Measurements from ENCODE around the gene KRT80. TPM values are rescaled to one million over a fixed set of nuclear protein-coding genes. Genes with fewer than 3 reads are reported as not detected.

The KRT80 gene
- total RNA-seq, 1 experiment from 2014 or later, result not detected

DNA sequence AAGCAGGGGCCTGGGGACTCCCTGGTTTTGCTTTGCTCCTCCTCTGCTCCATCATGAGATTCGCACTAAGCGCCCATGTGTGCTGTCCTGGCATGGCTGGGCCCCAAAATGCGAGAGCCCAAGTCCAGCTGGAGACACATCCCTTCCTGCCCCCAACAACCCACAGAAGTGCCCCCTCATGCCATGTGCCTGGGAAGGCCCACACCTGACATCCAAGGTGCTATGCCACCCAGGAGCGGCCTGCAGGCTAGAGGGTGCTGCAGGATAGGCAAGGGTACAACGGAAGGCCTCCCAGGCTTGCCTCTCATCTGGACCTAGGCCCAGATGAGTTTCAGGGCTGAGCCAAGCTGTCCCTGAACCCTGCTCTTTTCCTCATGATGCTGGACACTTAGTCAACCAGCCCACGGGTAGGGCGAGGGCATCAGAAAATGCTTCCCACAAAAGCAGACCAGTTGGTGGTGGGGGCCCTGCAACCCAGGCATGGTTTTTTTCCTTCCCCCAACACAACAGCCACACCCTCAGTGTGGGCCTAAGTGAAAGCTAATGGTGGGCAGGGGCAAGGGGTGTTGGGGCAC lies 13.2 kb upstream of the KRT80 start:
- H3K9me2 ChIP-seq (replicated peaks; ENCODE audit: insufficient read depth, low read length), result no peaks in the 10 kb centered on the region
- no peaks in the 10 kb centered on the region for H4K20me1 ChIP-seq (ENCODE audit: insufficient read depth, low read depth, low read length)
- H2AFZ ChIP-seq (ENCODE audit: low read length), result no peak overlapping the region
- no peaks in the 10 kb centered on the region for H3K4me1 ChIP-seq (ENCODE audit: low read length)
- no peak overlapping the region for H3K4me2 ChIP-seq (ENCODE audit: low read depth, low read length, poor library complexity, severe bottlenecking)
- no peak overlapping the region for H3K9ac ChIP-seq (ENCODE audit: low read length)
- no peaks in the 10 kb centered on the region for H3K9me3 ChIP-seq (ENCODE audit: low read length)
- no peak overlapping the region for H3K27ac ChIP-seq (ENCODE audit: low read length)
- no peak overlapping the region for H3K4me3 ChIP-seq (ENCODE audit: low read length)
- no peaks in the 10 kb centered on the region for H3K79me2 ChIP-seq (ENCODE audit: low read length)
- H3K27me3 ChIP-seq (ENCODE audit: low read length), result no peaks in the 10 kb centered on the region
- no peaks in the 10 kb centered on the region for H3K36me3 ChIP-seq (ENCODE audit: insufficient read depth, low read length)
- no peak for DNase-seq

DNA sequence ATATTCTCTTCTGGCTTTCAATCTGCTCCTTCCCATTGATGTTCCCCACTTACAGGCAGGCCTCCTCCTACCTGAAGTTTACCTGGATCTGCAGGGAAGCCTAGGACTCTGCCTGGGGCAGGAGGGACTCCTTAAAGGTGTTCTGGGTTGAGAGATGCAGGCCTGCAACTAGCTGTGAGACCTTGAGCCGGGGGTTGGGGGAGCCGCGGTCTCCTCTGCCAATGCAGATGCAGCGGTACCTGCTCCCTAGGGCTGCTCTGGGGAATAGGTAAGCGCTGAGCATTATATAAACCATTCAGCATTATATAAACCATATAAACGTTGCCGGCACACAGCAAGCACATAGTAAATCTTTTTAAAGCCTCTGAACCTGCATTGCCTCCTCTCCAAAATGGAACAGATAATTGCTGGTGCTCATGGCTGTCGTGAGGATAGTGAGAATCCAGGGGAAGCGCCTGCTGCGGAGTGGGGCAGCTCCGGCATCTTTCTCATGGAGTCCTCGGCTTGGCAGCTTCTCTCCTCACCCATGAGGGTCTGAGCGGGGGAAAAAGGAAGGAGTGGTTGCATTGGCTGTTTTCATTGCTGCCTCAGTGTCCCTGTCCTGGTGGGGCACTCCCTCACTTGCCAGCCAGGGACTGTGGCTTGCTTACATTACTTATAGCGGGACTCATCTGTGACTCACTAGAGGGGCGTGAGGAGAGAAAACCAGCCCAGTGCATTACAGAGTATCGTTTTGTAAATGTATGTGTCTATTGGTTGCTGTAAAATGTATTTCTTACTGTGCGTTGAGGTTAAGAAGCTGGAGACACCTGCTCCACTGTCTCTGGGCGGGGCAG lies 12.5 kb upstream of the KRT80 start:
- H3K9ac ChIP-seq (ENCODE audit: low read length), result no peak overlapping the region
- H3K79me2 ChIP-seq (ENCODE audit: low read length), result no peaks in the 10 kb centered on the region
- no peak for DNase-seq
- no peaks in the 10 kb centered on the region for H3K36me3 ChIP-seq (ENCODE audit: insufficient read depth, low read length)
- no peak overlapping the region for H2AFZ ChIP-seq (ENCODE audit: low read length)
- no peaks in the 10 kb centered on the region for H4K20me1 ChIP-seq (ENCODE audit: insufficient read depth, low read depth, low read length)
- H3K9me2 ChIP-seq (replicated peaks; ENCODE audit: insufficient read depth, low read length), result no peaks in the 10 kb centered on the region
- H3K4me2 ChIP-seq (ENCODE audit: low read depth, low read length, poor library complexity, severe bottlenecking), result no peak overlapping the region
- no peaks in the 10 kb centered on the region for H3K4me1 ChIP-seq (ENCODE audit: low read length)
- H3K27ac ChIP-seq (ENCODE audit: low read length), result no peak overlapping the region
- no peaks in the 10 kb centered on the region for H3K9me3 ChIP-seq (ENCODE audit: low read length)
- no peaks in the 10 kb centered on the region for H3K27me3 ChIP-seq (ENCODE audit: low read length)
- H3K4me3 ChIP-seq (ENCODE audit: low read length), result no peak overlapping the region

DNA sequence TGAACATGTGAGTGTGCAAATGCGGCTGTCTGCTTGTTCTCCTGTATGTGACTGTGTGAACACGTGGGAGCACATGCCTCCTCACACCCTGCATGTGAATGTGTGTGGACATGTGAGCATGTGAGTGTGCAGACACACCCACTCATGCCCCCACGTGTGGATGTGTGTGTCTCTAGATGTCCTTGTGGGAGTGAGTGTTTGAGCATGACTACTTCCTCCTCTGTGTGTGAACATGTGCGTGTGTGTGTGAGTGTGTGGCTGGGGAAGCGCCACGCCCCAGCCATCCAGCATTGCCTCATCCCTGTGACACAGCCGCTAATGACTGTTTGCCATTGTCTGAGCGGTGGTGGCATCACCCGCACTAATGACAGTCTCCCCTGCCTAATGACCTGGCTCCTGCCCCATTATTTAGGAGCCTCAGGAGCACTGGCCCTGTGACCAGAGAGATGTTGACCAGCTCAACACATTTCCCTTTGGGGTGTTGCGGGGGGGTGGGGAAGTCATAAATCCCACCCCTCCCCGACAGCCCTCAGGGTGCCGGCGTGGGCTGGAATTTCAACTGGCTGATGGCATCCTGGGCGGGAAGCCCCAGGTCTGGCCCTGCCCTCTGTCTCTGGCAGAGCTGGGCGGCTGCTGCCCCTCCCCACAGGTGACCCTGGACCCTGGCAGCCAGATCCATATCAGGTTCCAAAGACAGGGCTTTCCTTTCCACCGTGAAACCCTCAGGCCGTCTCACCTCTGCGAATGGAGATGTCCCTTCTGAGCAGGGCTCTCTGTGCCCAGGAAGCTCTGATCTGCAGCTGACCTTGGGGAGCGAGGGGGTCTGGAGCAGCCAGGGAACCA lies 11.5 kb upstream of the KRT80 start:
- Histone ChIP-seq H3K36me3 (ENCODE audit: insufficient read depth, low read length) (no peaks in the 10 kb centered on the region), H4K20me1 (ENCODE audit: insufficient read depth, low read depth, low read length) (no peaks in the 10 kb centered on the region), H3K4me1 (ENCODE audit: low read length) (no peaks in the 10 kb centered on the region), H3K27me3 (ENCODE audit: low read length) (no peaks in the 10 kb centered on the region), H3K9ac (ENCODE audit: low read length) (no peak overlapping the region), H3K4me2 (ENCODE audit: low read depth, low read length, poor library complexity, severe bottlenecking) (no peak overlapping the region), H2AFZ (ENCODE audit: low read length) (no peak overlapping the region), H3K27ac (ENCODE audit: low read length) (no peak overlapping the region), H3K9me2 (replicated peaks; ENCODE audit: insufficient read depth, low read length) (no peaks in the 10 kb centered on the region), H3K4me3 (ENCODE audit: low read length) (no peak overlapping the region), H3K79me2 (ENCODE audit: low read length) (no peaks in the 10 kb centered on the region), H3K9me3 (ENCODE audit: low read length) (no peaks in the 10 kb centered on the region)
- no peak for DNase-seq

DNA sequence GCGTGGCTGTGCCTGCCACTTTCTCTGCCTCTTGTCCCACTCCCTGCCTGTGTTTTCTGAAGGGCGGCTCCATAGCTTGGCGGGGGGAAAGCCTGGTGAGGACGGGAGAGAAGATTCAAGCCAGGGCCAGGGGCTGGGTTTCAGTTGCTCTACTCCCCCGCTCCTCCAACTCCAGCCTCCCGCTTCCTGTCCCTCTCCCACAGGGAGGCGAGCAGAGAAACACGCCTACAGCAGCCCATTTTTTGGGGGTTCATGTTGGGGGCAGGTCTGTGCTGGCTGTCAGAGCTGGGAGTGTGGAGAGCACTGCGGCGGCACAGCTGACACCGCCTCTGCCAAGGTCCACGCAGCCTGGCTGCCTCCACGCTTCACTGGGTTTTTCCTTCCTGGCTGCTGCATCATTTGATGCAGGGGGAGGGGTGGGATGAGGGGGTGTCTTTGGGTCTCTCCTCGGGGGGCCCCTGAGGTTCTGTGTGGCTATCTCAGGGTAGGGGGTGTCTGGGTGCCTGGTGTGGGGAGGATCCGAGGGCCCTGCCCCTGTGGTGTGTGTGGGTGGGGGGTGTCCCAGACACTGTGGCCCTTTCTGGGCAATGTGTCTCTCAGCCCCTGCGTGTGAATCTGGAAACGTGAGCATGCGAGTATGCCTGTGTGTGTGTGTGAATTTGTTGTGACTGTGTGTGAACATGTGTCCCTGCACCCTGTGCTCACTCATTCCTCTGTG lies 10.7 kb upstream of the KRT80 start:
- H3K4me1 ChIP-seq (ENCODE audit: low read length), result no peaks in the 10 kb centered on the region
- no peaks in the 10 kb centered on the region for H3K27me3 ChIP-seq (ENCODE audit: low read length)
- H3K9me3 ChIP-seq (ENCODE audit: low read length), result no peaks in the 10 kb centered on the region
- H2AFZ ChIP-seq (ENCODE audit: low read length), result no peak overlapping the region
- no peak overlapping the region for H3K27ac ChIP-seq (ENCODE audit: low read length)
- H3K9me2 ChIP-seq (replicated peaks; ENCODE audit: insufficient read depth, low read length), result no peaks in the 10 kb centered on the region
- no peaks in the 10 kb centered on the region for H4K20me1 ChIP-seq (ENCODE audit: insufficient read depth, low read depth, low read length)
- no peak overlapping the region for H3K9ac ChIP-seq (ENCODE audit: low read length)
- no peaks in the 10 kb centered on the region for H3K36me3 ChIP-seq (ENCODE audit: insufficient read depth, low read length)
- DNase-seq, result no peak
- no peak overlapping the region for H3K4me3 ChIP-seq (ENCODE audit: low read length)
- H3K4me2 ChIP-seq (ENCODE audit: low read depth, low read length, poor library complexity, severe bottlenecking), result no peak overlapping the region
- no peaks in the 10 kb centered on the region for H3K79me2 ChIP-seq (ENCODE audit: low read length)

DNA sequence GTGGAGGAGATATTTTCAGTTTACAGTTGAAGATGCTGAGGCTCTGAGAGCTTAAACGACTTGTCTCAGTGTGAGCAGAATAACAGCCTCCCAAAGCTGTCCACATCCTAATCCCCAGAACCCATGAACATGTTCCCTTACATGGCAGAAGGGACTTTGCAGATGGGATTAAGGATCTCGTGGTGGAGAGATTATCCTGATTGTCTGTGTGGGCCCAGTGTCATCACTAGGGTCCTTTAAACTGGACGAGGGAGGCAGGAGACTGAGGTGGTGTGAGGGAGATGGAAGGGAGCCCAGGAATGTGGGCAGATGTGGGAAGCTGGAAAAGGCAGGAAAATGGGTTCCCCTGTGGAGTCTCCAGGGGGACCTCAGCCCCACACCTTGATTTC lies 9.6 kb upstream of the KRT80 start:
- Histone ChIP-seq H3K36me3 (ENCODE audit: insufficient read depth, low read length) (no peaks in the 10 kb centered on the region), H2AFZ (ENCODE audit: low read length) (no peak overlapping the region), H3K4me2 (ENCODE audit: low read depth, low read length, poor library complexity, severe bottlenecking) (no peak overlapping the region), H3K27me3 (ENCODE audit: low read length) (no peaks in the 10 kb centered on the region), H3K27ac (ENCODE audit: low read length) (no peak overlapping the region), H4K20me1 (ENCODE audit: insufficient read depth, low read depth, low read length) (no peaks in the 10 kb centered on the region), H3K9ac (ENCODE audit: low read length) (no peak overlapping the region), H3K9me3 (ENCODE audit: low read length) (no peaks in the 10 kb centered on the region), H3K79me2 (ENCODE audit: low read length) (no peaks in the 10 kb centered on the region), H3K9me2 (replicated peaks; ENCODE audit: insufficient read depth, low read length) (no peaks in the 10 kb centered on the region), H3K4me1 (ENCODE audit: low read length) (no peaks in the 10 kb centered on the region), H3K4me3 (ENCODE audit: low read length) (no peak overlapping the region)
- DNase-seq, result no peak

DNA sequence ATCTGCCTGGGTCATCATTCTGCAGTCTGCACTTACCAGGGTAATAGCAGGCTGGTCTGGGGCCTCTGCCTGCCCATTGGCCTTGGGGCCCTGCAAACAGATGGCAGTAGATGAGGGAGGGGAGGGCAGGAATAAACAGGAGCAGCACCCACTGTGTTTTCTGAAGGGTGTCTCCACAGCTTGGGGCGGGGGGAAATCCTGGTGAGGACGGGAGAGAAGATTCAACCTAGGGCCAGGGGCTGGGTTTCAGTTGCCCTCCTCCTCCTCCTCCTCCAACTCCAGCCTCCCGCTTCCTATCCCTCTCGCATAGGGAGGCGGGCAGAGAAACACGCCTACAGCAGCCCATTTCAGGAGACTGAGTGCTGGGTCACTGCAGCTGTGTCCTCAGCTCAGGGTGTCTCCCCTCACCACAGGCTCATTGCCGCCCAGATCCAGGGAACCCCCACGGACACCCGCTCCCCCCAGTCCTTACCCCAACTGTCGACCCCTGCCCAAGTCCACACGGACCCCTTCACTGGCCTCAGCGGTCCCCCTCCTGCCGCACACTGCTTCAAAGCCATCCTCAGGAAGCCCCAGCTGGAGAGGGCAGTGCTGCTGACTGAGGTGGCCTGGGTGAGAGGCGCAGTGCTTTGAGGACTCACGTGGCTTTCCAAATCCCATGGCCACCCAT lies 9.1 kb upstream of the KRT80 start:
- Histone ChIP-seq H3K27me3 (ENCODE audit: low read length) (no peaks in the 10 kb centered on the region), H3K9me2 (replicated peaks; ENCODE audit: insufficient read depth, low read length) (no peaks in the 10 kb centered on the region), H3K4me1 (ENCODE audit: low read length) (no peaks in the 10 kb centered on the region), H3K79me2 (ENCODE audit: low read length) (no peaks in the 10 kb centered on the region), H2AFZ (ENCODE audit: low read length) (no peak overlapping the region), H3K36me3 (ENCODE audit: insufficient read depth, low read length) (no peaks in the 10 kb centered on the region), H3K4me3 (ENCODE audit: low read length) (no peak overlapping the region), H3K9me3 (ENCODE audit: low read length) (no peaks in the 10 kb centered on the region), H3K4me2 (ENCODE audit: low read depth, low read length, poor library complexity, severe bottlenecking) (no peak overlapping the region), H3K27ac (ENCODE audit: low read length) (no peak overlapping the region), H3K9ac (ENCODE audit: low read length) (no peak overlapping the region), H4K20me1 (ENCODE audit: insufficient read depth, low read depth, low read length) (no peaks in the 10 kb centered on the region)
- no peak for DNase-seq

DNA sequence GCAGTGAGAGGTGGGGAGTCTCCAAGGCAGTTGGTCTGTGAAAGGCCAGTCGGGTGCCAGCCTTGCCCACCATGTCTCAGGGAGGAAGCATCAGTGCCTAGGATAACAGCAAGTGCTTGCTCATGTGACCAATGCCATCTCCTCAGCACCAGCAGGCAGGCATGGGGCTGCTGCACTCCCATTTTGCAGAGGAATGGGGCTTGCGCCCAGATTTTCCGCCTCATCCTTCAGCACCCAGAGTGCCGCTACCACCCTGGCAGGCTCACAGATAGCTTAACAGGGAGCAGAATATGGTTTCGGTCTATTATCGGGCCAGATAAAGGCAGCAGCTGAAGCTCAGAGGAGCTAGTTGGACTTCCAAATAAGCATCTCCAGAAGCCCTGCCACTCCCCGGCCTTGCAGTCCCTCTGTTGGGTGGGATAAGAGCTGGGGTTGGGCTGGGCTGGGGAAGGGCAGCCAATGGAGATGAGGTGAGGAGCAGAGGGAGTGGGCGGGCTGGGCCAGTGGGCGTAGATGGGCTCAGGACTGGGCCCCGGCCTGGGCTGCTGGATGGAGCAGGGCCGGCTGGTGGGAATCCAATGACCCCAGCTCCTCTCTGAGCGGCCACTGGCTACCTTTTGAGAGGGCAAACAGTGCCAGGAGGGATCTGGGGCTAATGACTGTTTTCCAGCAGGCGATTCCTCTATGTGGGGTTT lies 8.4 kb upstream of the KRT80 start:
- Histone ChIP-seq H3K27me3 (ENCODE audit: low read length) (no peaks in the 10 kb centered on the region), H3K9me2 (replicated peaks; ENCODE audit: insufficient read depth, low read length) (no peaks in the 10 kb centered on the region), H3K9me3 (ENCODE audit: low read length) (no peaks in the 10 kb centered on the region), H2AFZ (ENCODE audit: low read length) (no peak overlapping the region), H3K27ac (ENCODE audit: low read length) (no peak overlapping the region), H3K4me3 (ENCODE audit: low read length) (no peak overlapping the region), H3K4me1 (ENCODE audit: low read length) (no peaks in the 10 kb centered on the region), H3K4me2 (ENCODE audit: low read depth, low read length, poor library complexity, severe bottlenecking) (no peak overlapping the region), H3K36me3 (ENCODE audit: insufficient read depth, low read length) (no peaks in the 10 kb centered on the region), H4K20me1 (ENCODE audit: insufficient read depth, low read depth, low read length) (no peaks in the 10 kb centered on the region), H3K79me2 (ENCODE audit: low read length) (no peaks in the 10 kb centered on the region), H3K9ac (ENCODE audit: low read length) (no peak overlapping the region)
- DNase-seq, result no peak

Data from Karpas-422 (cell line).